ENCODE measurements around the gene RALB. TPM values are rescaled to one million over a fixed set of nuclear protein-coding genes. Genes with fewer than 3 reads are reported as not detected.
"Not testable (repeated sequence)": the region's sequence is repeated elsewhere in the genome, so short reads cannot be mapped to it uniquely, and the experiment has no call there.

The RALB gene
- polyA plus RNA-seq, 2 donors: 37.1 to 62.4 TPM

GRCh38 chr2:120231974-120232635, 20.5 kb upstream of the RALB start:
- H3K4me3 ChIP-seq (ENCODE audit: low read depth in 1 of 2, low read length in 2 of 2): peak overlapping the region; percentile 39 to 70
- H3K9me3 ChIP-seq (ENCODE audit: control insufficient read depth in 2 of 2, insufficient read depth in 1 of 2, low read depth in 1 of 2, low read length in 1 of 2): no peaks in the 10 kb centered on the region
- peak overlapping the region; percentile 87 to 94 for H3K27ac ChIP-seq (ENCODE audit: low read depth in 2 of 2, low read length in 1 of 2)
- no peaks in the 10 kb centered on the region for H3K36me3 ChIP-seq (ENCODE audit: control insufficient read depth in 2 of 2, insufficient read depth in 2 of 2, low read length in 1 of 2)
- H3K27me3 ChIP-seq (ENCODE audit: control insufficient read depth in 1 of 2, insufficient read depth in 2 of 2, low read length in 2 of 2): no peaks in the 10 kb centered on the region
- 21 to 31% methylated on average over 15 of the region's 15 CpGs for WGBS, 2 donors
- H3K4me1 ChIP-seq (ENCODE audit: control insufficient read depth in 2 of 2, insufficient read depth in 2 of 2, low read length in 1 of 2): peaks cover 0 to 4% of the 10 kb centered on the region in 2 donors

DNA sequence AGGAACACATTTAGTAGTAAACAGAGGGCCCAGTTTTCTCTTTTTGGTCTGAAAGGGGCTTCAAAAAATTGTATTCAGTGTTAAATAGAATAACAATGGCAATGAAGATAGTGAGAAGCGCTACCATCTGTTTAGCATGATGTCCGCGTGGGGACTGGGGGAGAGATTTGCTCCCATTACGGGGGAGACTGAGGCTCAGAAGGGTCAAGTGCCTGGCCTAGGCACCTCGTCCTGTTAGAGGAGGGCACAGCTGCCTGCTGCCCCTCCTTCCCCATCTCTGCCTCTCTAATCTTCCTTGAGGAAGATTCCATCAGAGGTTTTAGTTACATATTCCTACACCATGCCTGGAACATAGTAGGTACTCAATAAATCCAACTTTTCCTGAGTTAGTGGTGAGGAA, 19.4 kb upstream of the RALB start:
- 94 to 96% methylated on average over 5 of the region's 5 CpGs for WGBS, 2 donors
- no peak overlapping the region for H3K27ac ChIP-seq (ENCODE audit: low read depth in 2 of 2, low read length in 1 of 2)

GRCh38 chr2:120235158-120235557, 17.5 kb upstream of the RALB start:
- H3K27ac ChIP-seq (ENCODE audit: low read depth in 2 of 2, low read length in 1 of 2); H3K4me3 ChIP-seq (ENCODE audit: low read depth in 1 of 2, low read length in 2 of 2); H3K27me3 ChIP-seq (ENCODE audit: control insufficient read depth in 1 of 2, insufficient read depth in 2 of 2, low read length in 2 of 2); H3K9me3 ChIP-seq (ENCODE audit: control insufficient read depth in 2 of 2, insufficient read depth in 1 of 2, low read depth in 1 of 2, low read length in 1 of 2); H3K36me3 ChIP-seq (ENCODE audit: control insufficient read depth in 2 of 2, insufficient read depth in 2 of 2, low read length in 1 of 2): not testable (repeated sequence)
- peaks cover 0 to 20% of the 10 kb centered on the region in 2 donors for H3K4me1 ChIP-seq (ENCODE audit: control insufficient read depth in 2 of 2, insufficient read depth in 2 of 2, low read length in 1 of 2)
- 79 to 96% methylated on average over 2 of the region's 2 CpGs for WGBS, 2 donors

More for the DNA sequence above, 19.4 kb upstream of the RALB start:
- no peaks in the 10 kb centered on the region for H3K36me3 ChIP-seq (ENCODE audit: control insufficient read depth in 2 of 2, insufficient read depth in 2 of 2, low read length in 1 of 2)
- H3K9me3 ChIP-seq (ENCODE audit: control insufficient read depth in 2 of 2, insufficient read depth in 1 of 2, low read depth in 1 of 2, low read length in 1 of 2): no peaks in the 10 kb centered on the region
- no peak overlapping the region for H3K4me3 ChIP-seq (ENCODE audit: low read depth in 1 of 2, low read length in 2 of 2)
- peaks cover 0 to 7% of the 10 kb centered on the region in 2 donors for H3K4me1 ChIP-seq (ENCODE audit: control insufficient read depth in 2 of 2, insufficient read depth in 2 of 2, low read length in 1 of 2)
- no peaks in the 10 kb centered on the region for H3K27me3 ChIP-seq (ENCODE audit: control insufficient read depth in 1 of 2, insufficient read depth in 2 of 2, low read length in 2 of 2)

DNA sequence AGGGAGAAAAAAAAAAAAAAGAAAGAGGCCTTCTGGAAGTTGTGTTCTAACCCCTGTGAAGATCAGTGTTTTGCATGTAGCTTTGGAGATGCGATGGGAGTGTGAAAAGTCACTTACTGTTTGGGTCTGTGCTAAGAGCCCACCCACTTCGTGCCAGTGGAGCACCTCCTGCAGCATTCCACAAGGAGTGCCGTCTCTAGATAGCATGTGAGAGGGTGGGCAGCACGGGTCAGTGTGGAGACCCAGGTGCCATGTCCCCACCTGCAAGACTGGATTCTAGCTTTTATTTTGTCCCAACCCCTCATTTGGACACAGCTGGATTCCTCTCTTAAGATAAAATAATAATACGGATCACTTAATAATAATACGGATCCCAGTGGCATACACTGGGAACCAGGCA, 17.0 kb upstream of the RALB start:
- 85 to 93% methylated on average over 6 of the region's 6 CpGs for WGBS, 2 donors

DNA sequence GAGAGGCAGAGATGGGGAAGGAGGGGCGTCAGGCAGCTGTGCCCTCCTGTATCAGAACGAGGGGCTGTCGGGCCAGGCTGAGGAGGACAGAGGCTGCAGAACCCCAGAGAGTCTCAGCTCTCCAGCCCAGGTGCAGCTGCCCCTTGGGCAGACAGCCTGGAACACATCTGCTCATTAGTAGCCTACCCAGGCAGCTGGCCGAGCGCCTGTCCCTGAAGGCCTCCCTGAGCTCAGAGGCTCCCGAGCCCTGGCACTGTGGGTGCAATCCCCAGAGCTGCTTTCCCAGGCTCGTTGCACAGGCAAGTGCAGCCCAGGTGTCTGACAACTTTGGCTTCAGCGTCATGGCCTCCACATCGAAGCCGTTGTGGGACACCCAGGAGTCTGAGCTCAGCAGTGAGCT, 16.3 kb upstream of the RALB start:
- Histone ChIP-seq H3K36me3 (ENCODE audit: control insufficient read depth in 2 of 2, insufficient read depth in 2 of 2, low read length in 1 of 2) (no peaks in the 10 kb centered on the region), H3K4me3 (ENCODE audit: low read depth in 1 of 2, low read length in 2 of 2) (no peak overlapping the region), H3K27ac (ENCODE audit: low read depth in 2 of 2, low read length in 1 of 2) (no peak overlapping the region), H3K4me1 (ENCODE audit: control insufficient read depth in 2 of 2, insufficient read depth in 2 of 2, low read length in 1 of 2) (peaks cover 0 to 16% of the 10 kb centered on the region in 2 donors), H3K9me3 (ENCODE audit: control insufficient read depth in 2 of 2, insufficient read depth in 1 of 2, low read depth in 1 of 2, low read length in 1 of 2) (no peaks in the 10 kb centered on the region), H3K27me3 (ENCODE audit: control insufficient read depth in 1 of 2, insufficient read depth in 2 of 2, low read length in 2 of 2) (no peaks in the 10 kb centered on the region)
- 83% methylated on average over 10 of the region's 10 CpGs for WGBS, 2 donors

More for the DNA sequence above, 17.0 kb upstream of the RALB start:
- H3K9me3 ChIP-seq (ENCODE audit: control insufficient read depth in 2 of 2, insufficient read depth in 1 of 2, low read depth in 1 of 2, low read length in 1 of 2): no peaks in the 10 kb centered on the region
- no peak overlapping the region for H3K4me3 ChIP-seq (ENCODE audit: low read depth in 1 of 2, low read length in 2 of 2)
- H3K27ac ChIP-seq (ENCODE audit: low read depth in 2 of 2, low read length in 1 of 2): no peak overlapping the region
- H3K36me3 ChIP-seq (ENCODE audit: control insufficient read depth in 2 of 2, insufficient read depth in 2 of 2, low read length in 1 of 2): no peaks in the 10 kb centered on the region
- no peaks in the 10 kb centered on the region for H3K27me3 ChIP-seq (ENCODE audit: control insufficient read depth in 1 of 2, insufficient read depth in 2 of 2, low read length in 2 of 2)
- H3K4me1 ChIP-seq (ENCODE audit: control insufficient read depth in 2 of 2, insufficient read depth in 2 of 2, low read length in 1 of 2): peaks cover 0 to 20% of the 10 kb centered on the region in 2 donors

DNA sequence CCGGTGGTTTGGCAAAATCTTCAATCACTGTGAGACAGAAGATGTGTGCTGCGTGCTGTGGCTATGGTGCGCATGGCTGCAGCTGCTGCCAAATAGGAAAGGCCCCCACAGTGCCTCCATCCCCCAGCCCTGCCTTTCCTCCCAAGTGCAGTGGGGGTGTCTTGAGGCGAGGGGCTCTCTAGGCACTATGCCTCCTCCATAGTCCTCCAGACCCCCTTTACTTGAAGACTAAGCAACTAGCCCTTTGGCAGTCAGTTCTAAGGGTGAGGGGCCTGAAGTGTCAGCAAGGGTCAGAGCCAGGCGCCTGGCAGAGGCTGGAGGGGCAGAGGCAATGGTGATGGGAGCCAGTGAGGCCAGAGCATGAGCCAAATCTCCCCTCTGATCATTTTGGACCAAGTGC, 15.9 kb upstream of the RALB start:
- H3K9me3 ChIP-seq (ENCODE audit: control insufficient read depth in 2 of 2, insufficient read depth in 1 of 2, low read depth in 1 of 2, low read length in 1 of 2): no peaks in the 10 kb centered on the region
- peak overlapping the region in 1 of 2 donors; percentile 11 for H3K27ac ChIP-seq (ENCODE audit: low read depth in 2 of 2, low read length in 1 of 2)
- H3K27me3 ChIP-seq (ENCODE audit: control insufficient read depth in 1 of 2, insufficient read depth in 2 of 2, low read length in 2 of 2): no peaks in the 10 kb centered on the region
- peaks cover 0 to 16% of the 10 kb centered on the region in 2 donors for H3K4me1 ChIP-seq (ENCODE audit: control insufficient read depth in 2 of 2, insufficient read depth in 2 of 2, low read length in 1 of 2)
- H3K36me3 ChIP-seq (ENCODE audit: control insufficient read depth in 2 of 2, insufficient read depth in 2 of 2, low read length in 1 of 2): no peaks in the 10 kb centered on the region
- WGBS, 2 donors: 87 to 93% methylated on average over 5 of the region's 5 CpGs
- H3K4me3 ChIP-seq (ENCODE audit: low read depth in 1 of 2, low read length in 2 of 2): no peak overlapping the region

- H3K9me3 ChIP-seq (ENCODE audit: control insufficient read depth in 2 of 2, insufficient read depth in 1 of 2, low read depth in 1 of 2, low read length in 1 of 2): no peaks in the 10 kb centered on the region
- WGBS, 2 donors: 69 to 78% methylated on average over 10 of the region's 10 CpGs
- no peak overlapping the region for H3K27ac ChIP-seq (ENCODE audit: low read depth in 2 of 2, low read length in 1 of 2)
- H3K36me3 ChIP-seq (ENCODE audit: control insufficient read depth in 2 of 2, insufficient read depth in 2 of 2, low read length in 1 of 2): no peaks in the 10 kb centered on the region
- peaks cover 0 to 16% of the 10 kb centered on the region in 2 donors for H3K4me1 ChIP-seq (ENCODE audit: control insufficient read depth in 2 of 2, insufficient read depth in 2 of 2, low read length in 1 of 2)
- no peak overlapping the region for H3K4me3 ChIP-seq (ENCODE audit: low read depth in 1 of 2, low read length in 2 of 2)
- H3K27me3 ChIP-seq (ENCODE audit: control insufficient read depth in 1 of 2, insufficient read depth in 2 of 2, low read length in 2 of 2): no peaks in the 10 kb centered on the region
These were observed 15.2 kb upstream of the RALB start for GRCh38 chr2:120237491-120237902.

- peak overlapping the region; percentile 68 to 82 for H3K27ac ChIP-seq (ENCODE audit: low read depth in 2 of 2, low read length in 1 of 2)
These were observed 13.7 kb upstream of the RALB start for GRCh38 chr2:120238728-120239487.

DNA sequence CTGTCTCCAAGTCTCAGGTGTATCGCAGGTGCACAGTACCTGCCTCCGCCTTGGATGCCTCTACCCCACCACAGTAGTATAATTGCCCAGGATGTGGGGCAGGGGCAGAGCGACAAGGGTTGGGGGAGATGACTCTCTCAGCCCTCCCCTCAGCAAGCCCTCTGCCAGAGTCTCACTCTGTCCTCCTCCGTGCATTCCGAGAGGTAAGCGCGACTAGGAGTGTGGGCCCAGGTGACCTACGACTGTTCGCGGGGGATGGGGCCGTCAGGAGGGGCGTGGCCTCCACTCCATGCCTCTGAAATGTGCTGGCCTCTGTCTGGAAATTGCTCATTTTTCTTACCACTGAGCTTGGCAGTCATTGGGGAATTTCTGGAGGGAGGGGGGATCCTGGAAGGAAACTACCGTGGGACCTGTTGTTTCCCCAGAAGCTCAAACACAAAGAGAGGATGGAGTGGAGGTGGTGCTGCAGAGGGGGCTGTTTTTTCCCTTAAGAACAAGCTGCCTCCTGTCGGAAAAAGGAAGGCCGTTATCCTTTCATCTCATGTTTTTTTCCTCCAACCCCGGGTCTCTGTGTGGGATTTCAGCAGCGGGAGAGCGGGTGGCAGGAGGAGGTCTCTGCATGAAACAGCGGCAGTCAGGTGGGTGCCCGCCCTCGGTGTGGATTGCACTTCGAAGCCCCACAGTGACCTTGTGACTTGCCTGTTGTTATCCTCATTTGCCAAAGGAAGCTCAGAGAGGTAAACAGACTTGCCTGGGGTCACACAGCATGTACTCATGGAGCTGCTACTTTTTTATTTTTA, 13.0 kb upstream of the RALB start:
- Histone ChIP-seq H3K27me3 (ENCODE audit: control insufficient read depth in 1 of 2, insufficient read depth in 2 of 2, low read length in 2 of 2) (no peaks in the 10 kb centered on the region), H3K4me1 (ENCODE audit: control insufficient read depth in 2 of 2, insufficient read depth in 2 of 2, low read length in 1 of 2) (peaks cover 0 to 19% of the 10 kb centered on the region in 2 donors), H3K4me3 (ENCODE audit: low read depth in 1 of 2, low read length in 2 of 2) (no peak overlapping the region), H3K36me3 (ENCODE audit: control insufficient read depth in 2 of 2, insufficient read depth in 2 of 2, low read length in 1 of 2) (no peaks in the 10 kb centered on the region), H3K27ac (ENCODE audit: low read depth in 2 of 2, low read length in 1 of 2) (peak overlapping the region; percentile 38 to 82), H3K9me3 (ENCODE audit: control insufficient read depth in 2 of 2, insufficient read depth in 1 of 2, low read depth in 1 of 2, low read length in 1 of 2) (no peaks in the 10 kb centered on the region)
- WGBS, 2 donors: 46 to 50% methylated on average over 22 of the region's 22 CpGs

More at GRCh38 chr2:120238728-120239487, 13.7 kb upstream of the RALB start:
- Histone ChIP-seq H3K4me1 (ENCODE audit: control insufficient read depth in 2 of 2, insufficient read depth in 2 of 2, low read length in 1 of 2) (peaks cover 0 to 19% of the 10 kb centered on the region in 2 donors), H3K27me3 (ENCODE audit: control insufficient read depth in 1 of 2, insufficient read depth in 2 of 2, low read length in 2 of 2) (no peaks in the 10 kb centered on the region), H3K9me3 (ENCODE audit: control insufficient read depth in 2 of 2, insufficient read depth in 1 of 2, low read depth in 1 of 2, low read length in 1 of 2) (no peaks in the 10 kb centered on the region), H3K36me3 (ENCODE audit: control insufficient read depth in 2 of 2, insufficient read depth in 2 of 2, low read length in 1 of 2) (no peaks in the 10 kb centered on the region), H3K4me3 (ENCODE audit: low read depth in 1 of 2, low read length in 2 of 2) (no peak overlapping the region)
- WGBS, 2 donors: 57 to 68% methylated on average over 22 of the region's 22 CpGs
